Ecto neural progenitor cell (in vitro differentiated cells): ENCODE results near the gene PIP5KL1.

Source experiments
- DNase-seq: peaks from one replicate; pipeline ENCODE4 v3.0.0-alpha.2; 2018; ENCODE audit warnings: low spot score

PIP5KL1 gene

DNA sequence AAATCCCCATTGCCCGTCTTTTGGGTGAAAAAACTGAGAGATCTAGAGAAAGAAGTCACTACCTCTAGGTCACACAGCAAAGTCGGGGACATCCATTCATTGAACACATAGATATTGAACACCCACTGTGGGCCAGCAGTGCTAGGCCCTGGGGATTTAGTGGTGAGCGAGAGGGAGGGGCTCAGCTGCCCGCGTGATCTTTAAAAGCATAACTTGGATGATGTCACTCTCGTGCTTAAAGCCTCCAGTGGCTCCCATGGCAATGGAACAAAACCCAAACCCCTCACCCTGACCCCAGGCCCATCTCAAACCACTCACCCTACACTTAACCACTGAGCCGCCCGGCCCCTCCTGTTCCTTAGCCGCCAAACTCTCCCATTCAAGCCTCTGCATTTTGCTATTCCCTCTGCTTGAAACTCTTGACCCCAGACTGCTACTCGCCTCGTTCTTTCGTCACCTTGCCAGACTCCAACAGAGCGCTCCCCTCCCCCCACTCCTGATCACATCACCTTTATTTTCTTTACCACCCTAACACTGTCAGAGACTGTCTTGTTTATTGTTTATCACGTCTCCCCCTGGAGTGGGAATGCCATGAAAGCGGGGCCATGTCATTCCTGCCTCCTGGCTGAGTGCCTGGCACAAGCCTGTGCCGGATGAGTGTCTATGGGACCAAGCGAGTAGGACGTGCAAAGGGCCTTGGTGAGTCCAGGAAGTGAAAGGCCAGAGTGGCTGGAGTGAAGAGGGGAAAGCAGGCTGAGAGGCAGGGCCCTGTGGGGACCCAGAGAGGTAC is 710 bp upstream of the PIP5KL1 start:
- no peak for DNase-seq

DNA sequence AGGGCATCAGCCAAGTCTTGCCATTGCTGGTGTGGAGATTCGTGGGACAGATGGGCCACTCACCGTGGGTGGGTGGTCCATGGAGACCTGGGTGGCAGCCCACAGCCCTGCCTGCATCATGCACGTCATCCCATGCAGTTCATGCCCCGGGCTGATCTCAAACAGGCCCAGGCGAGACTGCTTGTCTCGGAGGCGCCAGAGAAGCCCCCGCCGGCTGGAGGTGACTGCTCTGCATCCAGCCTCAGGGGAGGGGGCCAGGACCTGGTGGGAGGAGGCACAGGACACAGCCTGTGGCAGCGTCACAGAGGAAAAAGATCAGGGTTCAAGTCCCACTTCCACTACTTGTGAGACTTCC is 975 bp downstream of the PIP5KL1 start:
- DNase-seq, result no peak

DNA sequence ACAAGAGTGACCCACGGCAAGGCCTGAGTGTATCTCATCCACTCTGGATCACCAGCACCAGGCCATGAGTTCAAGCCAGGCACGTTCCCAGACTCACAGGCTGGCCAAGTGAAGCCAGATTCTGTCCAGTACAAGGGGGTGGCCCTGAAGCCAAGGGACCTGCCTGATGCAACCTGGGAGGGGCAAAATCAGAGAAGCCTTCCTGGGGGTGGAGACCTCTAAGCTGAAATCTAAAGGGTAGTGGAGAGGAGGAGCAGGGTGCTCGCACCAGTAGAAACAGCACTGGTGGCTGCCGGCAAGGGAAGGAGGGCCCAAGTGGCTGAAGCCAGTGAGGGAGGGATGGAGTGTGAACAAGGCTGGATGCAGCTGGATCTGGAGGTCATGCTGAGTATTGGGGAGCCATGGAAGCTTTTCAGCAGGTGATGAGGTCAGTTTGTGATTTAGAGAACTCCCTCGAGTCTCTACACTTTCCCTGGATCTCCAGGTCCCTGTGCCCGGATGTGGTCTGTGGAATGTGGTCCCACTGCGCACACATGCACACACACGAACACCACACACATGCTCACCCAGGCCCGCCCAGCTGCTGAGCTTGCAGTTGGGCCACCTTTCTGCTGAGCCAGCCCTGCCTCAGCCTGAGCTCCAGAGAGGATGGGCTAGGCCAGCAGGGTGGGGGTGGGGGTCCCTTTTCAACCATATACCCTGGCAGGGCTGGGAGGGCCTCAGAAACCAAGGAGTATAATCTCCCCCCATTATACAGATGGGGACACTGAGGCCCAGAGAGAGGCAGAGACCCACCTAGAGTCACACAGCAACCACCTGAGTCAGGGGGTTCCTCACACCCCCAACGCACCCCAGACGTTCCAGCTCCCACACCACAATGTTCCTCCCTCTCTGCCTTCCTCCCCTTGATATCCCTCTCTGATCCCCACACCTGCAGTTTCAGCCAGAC is 1.6 kb downstream of the PIP5KL1 start:
- DNase-seq, result no peak

DNA sequence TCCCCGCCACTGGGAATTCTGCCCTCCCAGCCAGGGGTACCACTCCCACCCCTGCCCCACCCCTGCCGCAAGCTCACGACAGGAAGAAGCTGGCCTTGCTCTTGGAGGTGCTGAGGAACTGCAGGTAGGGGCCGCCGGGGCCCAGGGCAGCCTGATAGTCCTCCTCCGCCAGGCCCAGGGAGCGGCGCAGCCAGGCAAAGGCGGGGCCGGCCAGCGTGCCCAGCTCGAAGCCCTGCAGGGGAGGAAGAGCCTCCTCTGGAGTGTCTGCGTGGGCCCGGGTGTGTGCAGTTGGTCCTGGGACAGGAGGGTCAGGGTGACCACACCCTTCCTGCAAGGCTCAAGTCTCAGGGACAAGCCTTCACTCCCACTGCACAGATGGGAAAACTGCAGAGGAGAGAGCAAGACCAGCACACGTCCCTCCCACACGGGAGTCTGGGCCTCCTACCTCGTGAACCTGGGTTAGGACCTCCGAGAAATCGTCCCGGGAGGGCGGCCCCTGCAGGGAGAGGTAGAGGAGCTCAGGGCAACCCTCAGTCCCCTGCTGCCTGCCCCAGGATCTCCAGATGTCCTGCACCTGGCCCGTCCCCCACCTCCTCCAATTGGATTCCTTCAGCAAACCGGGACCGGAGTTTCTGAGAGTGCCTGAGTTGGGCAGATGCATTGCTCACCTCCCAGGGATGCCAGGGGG is 2.4 kb downstream of the PIP5KL1 start:
- DNase-seq, result peak; percentile 73

DNA sequence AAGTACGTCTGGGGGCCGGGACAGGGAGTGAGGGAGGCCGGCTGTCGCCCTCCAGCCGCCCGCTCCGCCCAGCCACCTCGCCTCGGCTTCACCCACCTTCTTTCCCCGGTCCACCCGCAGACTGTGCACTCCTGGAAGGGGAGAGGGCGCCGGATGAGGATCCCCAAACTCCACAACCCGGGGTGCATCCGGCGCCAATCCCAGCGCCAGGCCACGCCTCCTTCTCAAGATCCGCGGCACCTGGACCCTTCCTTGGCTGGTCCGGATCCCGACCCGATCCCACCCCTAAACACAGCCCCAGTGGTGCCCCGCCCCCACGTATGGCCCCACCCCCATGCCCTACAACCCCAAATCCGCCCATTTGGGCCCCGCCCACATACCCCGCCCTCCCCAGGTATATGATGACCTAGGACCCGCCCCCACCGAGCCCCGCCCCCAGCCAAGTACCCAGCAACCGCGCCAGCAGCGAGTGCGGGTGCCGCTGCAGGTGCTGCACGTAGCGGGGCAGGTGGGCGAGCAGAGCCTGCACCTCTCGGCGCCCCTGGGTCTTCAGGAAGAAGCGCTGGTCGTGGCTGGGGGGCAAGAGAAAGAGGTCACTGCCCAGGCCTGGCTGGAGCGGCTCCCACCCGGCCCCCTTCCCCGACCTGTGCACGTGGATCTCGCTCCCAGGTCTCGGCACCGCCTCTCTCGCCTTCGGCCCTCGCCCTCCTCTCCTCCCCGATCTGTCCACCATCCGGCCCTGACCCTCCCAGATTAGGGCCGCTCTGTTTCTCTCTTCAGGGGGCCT is 3.2 kb downstream of the PIP5KL1 start:
- peak; percentile 70 for DNase-seq

DNA sequence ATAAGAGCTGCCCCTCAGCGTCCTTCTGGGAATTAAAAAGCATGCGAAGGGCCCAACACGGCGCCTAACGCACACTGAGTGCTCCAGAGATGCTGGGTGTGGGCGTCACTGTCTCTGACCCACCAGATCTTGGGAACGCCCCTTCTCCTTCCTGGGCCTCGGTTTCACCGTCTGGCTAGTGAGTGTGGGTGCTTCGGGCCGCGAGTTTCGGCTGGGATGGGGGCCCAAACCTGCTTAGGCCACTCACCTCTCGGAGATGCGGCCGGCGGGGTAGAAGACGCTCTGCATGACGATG is 3.7 kb downstream of the PIP5KL1 start:
- no peak for DNase-seq

DNA sequence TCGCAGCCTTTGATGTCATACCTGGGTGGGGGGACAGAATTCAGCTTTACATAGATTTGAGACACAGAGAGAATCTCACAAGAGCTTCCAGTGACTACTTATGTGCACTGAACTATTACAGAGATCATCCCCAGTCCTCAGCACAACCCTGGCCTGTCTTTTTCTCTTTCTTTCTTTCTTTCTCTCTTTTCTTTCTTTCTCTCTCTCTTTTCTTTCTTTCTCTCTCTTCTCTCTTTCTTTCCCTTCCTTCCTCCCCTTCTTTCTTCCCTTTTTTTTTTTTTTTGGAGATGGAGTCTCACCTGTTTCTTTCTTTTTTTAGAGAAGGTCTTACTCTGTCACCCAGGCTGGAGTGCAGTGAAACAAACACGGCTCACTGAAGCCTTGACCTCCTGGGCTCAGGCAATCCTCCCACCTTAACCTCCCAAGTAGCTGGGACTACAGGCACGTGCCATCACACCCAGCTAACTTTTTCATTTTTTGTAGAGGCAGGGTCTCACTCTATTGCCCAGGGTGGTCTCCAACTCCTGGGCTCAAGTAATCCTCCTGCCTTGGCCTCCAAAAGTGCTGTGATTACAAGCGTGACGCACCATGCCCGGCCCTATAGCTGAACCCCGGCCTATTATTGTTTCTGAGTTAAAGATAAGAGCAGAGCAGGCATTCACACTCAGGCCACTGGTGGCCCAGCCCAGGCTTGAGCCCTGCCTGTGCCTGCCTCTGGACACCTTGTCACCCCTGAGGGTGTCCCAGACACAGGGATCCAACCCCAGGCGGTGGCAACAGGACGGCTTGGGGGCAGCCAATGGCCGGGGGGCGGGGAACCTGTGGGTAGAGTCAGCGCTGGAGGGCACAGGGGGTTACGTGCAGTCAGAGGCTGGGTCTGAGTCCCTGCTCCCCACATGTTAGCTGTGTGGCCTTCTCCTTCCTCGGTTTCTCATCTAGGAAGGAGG is 4.3 kb downstream of the PIP5KL1 start:
- DNase-seq, result no peak

DNA sequence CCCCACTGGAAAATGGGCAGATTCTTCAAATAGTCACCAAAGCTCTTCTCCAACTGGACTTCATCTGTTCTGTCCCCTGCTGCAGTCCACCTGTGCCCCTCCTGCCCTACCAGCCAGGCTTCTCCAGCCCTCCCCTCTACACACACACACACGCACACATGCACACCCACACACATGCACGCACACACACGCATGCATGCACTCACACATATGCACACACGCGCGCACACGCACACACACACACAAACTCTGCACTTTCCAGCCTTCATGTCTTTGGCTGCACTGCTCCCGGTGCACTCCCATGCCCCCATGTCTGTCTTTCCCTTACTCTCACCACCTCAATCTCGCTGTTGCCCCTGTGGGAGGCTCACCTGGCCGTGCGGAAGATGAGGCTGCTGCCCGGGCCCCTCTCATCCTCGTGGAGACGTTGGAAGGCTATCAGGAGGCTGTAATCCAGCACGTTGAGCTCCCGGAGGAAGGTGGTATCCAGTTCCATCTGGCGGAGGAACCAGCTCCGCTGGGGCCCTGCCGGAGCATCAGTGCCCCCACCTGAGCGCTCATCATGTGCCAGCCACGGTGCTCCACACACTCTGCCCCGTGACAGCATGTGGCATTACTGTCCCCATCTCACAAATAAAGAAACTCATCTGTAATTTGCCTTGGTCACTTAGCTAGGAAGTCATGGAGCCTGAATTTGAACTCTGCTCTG is 5.7 kb downstream of the PIP5KL1 start:
- no peak for DNase-seq

DNA sequence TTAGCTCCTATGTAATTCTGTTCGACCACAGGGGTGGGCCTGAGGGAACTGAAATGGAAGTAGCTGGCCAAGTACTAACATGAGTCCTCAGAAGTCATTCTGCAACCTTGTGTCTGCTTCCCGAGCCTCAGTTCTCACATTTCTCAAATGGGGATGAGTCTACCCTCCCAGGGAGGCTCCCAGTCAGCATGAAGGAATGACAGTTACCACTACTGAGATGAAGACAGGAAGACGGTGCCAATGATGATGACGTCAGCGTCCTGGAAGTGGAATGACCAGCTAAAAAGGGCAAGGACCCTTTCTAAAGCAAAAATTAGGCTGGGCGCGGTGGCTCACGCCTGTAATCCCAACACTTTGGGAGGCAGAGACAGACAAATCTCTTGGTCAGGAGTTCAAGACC is 6.8 kb downstream of the PIP5KL1 start:
- DNase-seq, result no peak

DNA sequence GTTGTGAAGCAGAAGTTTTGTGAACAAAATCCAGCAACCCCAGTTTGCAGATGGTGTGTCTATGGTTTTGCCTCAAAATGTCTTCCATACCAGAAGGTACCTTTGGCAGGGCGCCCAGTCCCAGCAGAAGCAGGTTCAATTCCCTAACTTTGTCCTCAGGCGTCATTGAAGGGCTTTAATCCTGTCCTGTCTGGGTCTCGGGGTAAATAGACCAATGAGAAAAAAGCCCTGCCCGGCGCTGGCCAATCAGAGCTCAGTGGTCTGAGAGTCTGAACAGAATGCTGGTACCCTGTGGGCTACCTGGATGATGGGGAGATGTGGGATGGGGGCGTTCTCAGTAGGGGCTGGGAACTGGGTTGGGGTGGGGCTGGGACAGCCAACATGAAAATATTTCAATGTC is 7.5 kb downstream of the PIP5KL1 start:
- no peak for DNase-seq

DNA sequence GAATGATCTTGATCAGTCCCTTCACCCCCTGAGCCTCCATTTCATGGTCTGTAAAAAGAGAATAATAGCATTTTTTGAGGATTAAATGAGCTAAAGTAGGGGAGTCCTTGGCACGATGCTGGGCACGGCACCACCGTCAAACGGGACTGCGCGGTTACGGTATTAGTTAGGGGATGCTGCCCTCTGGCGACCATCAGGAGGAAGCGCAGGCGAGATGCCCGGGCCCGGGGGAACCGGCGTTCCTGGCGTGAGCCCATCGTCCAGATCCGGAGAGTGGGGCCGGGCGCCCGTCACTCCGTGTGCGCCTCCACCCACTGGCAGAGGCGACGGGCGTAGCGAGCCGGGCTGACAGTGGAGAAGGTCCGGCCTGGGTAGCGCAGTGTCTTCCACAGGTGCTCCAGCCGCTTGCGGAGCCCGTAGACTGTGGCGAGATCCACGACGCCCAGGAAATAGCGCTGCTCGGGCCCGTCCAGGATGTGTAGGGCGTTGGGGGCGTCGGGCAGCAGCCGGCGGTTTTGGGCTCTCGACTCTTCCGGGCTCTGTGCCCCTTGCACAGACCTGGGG is 8.9 kb downstream of the PIP5KL1 start:
- peak; percentile 86 for DNase-seq

DNA sequence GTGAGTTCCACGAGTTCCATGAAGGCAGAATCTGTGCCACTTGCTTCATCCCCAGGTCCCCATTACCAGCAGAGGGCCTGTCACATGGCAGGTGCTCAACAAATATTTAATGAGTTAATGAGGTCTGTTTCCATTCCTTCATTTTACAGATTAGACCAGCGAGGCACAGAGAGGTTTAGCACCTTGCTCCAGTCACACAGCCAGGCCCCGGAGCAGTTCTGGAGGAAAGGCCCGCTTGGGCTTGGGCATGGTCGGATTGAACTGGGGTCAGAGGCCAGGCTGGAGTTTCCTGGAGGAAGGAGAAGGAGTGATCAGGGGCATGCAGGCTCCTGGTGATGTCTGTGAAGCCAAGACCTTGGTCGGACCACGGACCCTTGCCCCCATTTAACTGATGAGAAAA is 9.8 kb downstream of the PIP5KL1 start:
- no peak for DNase-seq

DNA sequence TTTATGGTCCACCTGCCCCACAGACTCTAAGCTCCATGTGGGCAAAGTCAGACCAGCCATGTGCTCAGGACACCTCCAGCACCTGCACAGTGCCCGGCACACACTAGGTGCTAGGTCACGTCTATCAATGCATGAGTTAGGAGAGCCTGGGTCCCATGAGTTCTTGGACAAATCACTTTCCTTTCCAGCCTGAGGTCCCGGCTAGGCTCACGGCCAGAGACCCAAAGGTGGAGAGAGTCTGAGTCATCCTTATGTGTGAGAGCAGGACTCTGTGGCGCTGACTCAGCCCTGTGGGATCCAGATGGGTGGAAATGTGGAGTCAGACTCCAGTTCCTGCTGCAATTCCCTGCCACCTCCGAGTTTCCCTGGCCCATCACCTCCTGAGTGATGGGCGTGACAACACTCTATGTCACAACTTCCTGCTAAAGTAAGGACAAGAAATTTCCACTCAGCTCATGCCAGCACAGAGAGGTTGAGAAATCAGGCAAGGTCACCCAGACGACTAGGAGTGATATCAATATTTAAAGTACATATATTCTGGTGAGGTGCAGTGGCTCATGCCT is 11.2 kb downstream of the PIP5KL1 start:
- DNase-seq, result no peak

DNA sequence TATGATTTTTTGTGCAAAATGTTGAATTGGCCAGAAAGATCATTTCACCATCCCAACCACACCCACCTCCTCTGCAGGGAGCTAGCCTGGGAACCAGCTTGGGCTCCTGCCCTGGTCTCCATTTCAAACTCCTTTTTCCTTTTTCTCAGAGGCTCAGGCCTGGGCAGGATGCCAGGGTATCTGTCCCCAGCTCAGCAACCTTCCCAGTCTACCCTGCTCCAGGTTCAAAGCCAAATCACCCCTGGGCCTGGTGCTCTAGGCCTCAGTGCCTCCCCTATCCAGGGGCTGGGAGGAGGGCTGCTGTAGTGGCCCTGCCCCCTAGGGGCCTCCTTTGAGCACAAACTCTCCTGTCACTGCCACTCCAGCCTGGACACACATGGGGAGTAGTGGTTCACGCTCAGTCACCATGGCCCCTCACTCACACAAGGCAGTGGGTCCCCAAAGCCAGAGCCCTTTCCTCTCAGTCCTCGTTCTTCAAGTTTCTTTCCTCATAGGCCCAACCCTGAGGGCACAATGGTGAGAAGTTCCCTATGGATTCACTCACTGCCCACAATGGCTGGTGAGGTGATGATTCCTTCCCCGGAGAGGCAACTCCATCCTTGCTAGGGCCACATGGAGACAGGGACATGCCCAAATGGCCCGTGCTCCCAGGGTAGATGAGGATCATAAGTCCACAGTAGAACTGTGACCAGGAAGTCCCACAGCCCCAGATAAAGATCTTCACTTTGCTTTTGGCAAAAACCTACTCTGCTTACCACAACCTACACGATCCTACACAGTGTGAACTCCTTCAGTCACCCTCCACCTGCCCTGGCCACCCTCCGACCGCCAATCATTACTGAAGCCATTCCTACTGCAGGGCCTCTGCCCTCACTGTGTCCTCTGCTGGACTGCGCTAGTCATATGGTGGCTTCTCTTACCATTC is 12.1 kb downstream of the PIP5KL1 start:
- no peak for DNase-seq

DNA sequence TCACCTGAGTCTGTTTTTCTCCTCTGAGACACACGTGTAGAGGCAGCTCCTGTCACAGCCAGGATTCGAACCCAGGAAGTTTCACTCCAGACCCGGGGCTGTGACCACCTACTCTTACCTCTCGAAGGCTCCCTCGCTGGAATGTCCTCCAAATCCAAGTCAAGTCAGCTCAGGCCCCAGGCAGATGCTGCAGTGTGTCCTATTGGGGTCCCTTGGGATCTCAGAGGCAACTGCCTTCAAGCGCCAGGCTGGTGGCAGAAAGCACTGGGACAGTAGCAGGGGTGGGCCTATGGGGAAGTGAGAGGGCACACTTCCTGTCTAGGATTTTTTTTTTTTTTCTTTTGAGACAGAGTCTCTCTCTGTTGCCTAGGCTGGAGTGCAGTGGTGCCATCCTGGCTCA is 13.0 kb downstream of the PIP5KL1 start:
- no peak for DNase-seq

DNA sequence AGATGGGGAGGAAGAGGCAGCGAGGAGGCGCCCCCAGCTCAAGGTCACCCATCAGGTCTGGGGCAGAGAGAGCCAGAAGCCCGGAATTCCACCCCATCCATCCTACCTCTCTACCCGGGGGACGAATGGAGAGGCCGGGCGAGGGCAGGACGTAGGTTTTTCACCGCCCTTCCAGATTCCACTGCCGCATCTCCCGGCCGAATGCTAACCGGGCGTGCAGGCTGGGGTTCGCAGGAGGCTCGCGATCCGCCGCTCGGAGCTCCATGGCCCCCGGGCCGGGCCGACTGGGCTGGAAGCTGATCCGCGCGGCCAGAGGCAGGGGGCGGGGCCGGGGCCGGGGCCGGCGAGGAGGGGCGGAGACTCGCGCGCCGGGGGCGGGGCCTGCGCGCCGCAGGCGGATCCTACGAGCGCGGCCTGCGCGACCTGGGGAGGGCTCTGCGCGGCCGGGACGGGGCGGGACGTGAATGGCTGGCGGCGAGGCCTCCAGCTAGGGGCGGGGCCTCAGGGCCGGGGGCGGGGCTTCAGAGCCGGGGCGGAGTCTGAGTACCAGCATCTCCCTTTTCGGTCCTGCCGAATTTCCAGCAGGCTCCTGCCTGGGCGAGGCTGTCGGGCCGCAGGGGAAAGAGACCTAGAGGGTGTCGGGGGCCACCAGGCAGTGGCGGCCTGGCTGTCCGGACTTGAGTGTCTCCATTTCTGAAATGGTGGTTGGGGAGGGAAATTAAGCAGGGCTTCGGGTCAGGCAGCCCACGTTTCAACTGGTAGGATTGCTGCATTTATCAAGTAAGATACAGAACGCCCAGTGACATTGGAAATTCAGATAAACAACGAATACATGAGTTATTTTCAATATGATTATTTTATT is 13.6 kb downstream of the PIP5KL1 start, which contains the start of gene ST6GALNAC4:
TSS of gene ST6GALNAC4 (minus strand) at position 322 of the 862 bp plus-strand sequence. CDS start 622 bp downstream, outside the sequence.
- peak; percentile 98 for DNase-seq
